ENCODE results near the gene BAIAP2.

The BAIAP2 gene

DNA sequence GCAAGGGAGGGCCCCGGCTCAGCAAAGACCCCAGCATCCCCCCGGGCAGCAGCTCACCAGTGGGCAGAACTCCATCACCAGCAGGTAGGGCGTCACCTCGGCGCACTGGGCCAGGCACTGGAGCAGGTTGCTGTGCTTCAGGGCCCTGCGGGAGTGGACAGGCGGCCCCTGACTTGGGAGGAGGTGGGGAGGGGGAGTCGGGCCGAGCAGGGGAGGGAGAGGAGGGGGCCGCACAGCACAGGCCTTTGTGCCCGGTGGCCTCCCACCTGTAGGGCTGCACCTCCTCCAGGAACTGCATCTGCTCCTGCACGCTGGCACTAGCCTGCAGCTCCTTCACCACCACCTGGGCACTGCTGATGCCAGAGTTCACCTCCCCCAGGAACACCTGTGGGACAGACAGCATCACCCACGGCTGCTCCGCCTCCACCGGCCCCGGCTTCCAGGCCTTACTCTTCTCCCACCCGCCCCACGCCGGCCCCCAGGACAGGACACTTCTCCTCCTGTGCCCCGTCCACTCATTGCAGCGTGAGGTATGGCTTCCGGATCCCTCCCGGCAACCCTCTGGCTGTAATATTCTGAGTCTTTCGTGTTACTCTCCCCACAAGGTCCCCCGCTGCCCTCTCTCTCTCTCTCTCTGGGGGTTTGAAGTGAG lies 92.7 kb downstream of the BAIAP2 start:
- H3K27me3 Mint-ChIP-seq (ENCODE audit: low read depth, poor library complexity): no peaks in the 10 kb centered on the region
- no peak for DNase-seq
- no peaks in the 10 kb centered on the region for H3K36me3 Mint-ChIP-seq (ENCODE audit: low read depth)
- no peak overlapping the region for H3K4me3 Mint-ChIP-seq
- H3K4me1 Mint-ChIP-seq: peaks cover 5% of the 10 kb centered on the region
- H3K27ac Mint-ChIP-seq: peak overlapping the region; percentile 45
- no peak for TF ChIP-seq CTCF (IDR thresholded peaks at IDR 0.05)
- no peaks in the 10 kb centered on the region for H3K9me3 Mint-ChIP-seq

- H3K4me1 Mint-ChIP-seq: peaks cover 6% of the 10 kb centered on the region
- H3K9me3 Mint-ChIP-seq: no peaks in the 10 kb centered on the region
- H3K27ac Mint-ChIP-seq: no peak overlapping the region
- no peak overlapping the region for H3K4me3 Mint-ChIP-seq
- no peaks in the 10 kb centered on the region for H3K36me3 Mint-ChIP-seq (ENCODE audit: low read depth)
- no peak for DNase-seq
- no peak for TF ChIP-seq CTCF (IDR thresholded peaks at IDR 0.05)
- H3K27me3 Mint-ChIP-seq (ENCODE audit: low read depth, poor library complexity): no peaks in the 10 kb centered on the region
These were observed 93.4 kb downstream of the BAIAP2 start for GRCh38 chr17:81128338-81128737.

- DNase-seq: no peak
- H3K4me1 Mint-ChIP-seq: peaks cover 10% of the 10 kb centered on the region
- no peaks in the 10 kb centered on the region for H3K36me3 Mint-ChIP-seq (ENCODE audit: low read depth)
- no peaks in the 10 kb centered on the region for H3K9me3 Mint-ChIP-seq
- no peak overlapping the region for H3K27ac Mint-ChIP-seq
- no peak overlapping the region for H3K4me3 Mint-ChIP-seq
- TF ChIP-seq CTCF (IDR thresholded peaks at IDR 0.05): no peak
- no peaks in the 10 kb centered on the region for H3K27me3 Mint-ChIP-seq (ENCODE audit: low read depth, poor library complexity)
These were observed 93.8 kb downstream of the BAIAP2 start for GRCh38 chr17:81128774-81129173.

DNA sequence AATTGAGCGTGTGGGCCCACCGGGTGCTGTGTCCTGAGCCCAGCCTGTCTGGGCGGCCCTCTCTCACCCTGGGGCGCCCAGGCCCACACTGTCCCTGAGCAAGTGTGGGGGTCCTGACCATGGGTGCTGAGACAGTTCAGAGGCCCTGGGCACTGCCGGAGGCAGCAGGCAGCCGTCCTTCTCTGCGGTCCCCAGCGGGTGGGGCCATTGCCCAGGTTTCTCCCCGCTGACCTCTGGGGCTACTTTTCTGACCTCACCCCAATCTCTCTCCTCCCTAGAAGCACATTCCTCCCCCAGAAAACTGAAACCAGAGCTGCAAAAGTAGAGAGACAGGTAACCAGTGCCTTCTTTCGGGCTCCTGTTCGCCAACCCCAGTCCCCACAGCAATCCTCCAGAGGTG lies 94.3 kb downstream of the BAIAP2 start:
- peaks cover 15% of the 10 kb centered on the region for H3K4me1 Mint-ChIP-seq
- no peaks in the 10 kb centered on the region for H3K27me3 Mint-ChIP-seq (ENCODE audit: low read depth, poor library complexity)
- no peaks in the 10 kb centered on the region for H3K36me3 Mint-ChIP-seq (ENCODE audit: low read depth)
- no peak for DNase-seq
- no peak for TF ChIP-seq CTCF (IDR thresholded peaks at IDR 0.05)
- H3K4me3 Mint-ChIP-seq: no peak overlapping the region
- no peaks in the 10 kb centered on the region for H3K9me3 Mint-ChIP-seq
- H3K27ac Mint-ChIP-seq: no peak overlapping the region

- H3K9me3 Mint-ChIP-seq: no peaks in the 10 kb centered on the region
- H3K36me3 Mint-ChIP-seq (ENCODE audit: low read depth): no peaks in the 10 kb centered on the region
- H3K4me1 Mint-ChIP-seq: peaks cover 17% of the 10 kb centered on the region
- no peaks in the 10 kb centered on the region for H3K27me3 Mint-ChIP-seq (ENCODE audit: low read depth, poor library complexity)
- no peak overlapping the region for H3K27ac Mint-ChIP-seq
- H3K4me3 Mint-ChIP-seq: no peak overlapping the region
- TF ChIP-seq CTCF (IDR thresholded peaks at IDR 0.05): no peak
- no peak for DNase-seq
These were observed 94.9 kb downstream of the BAIAP2 start for GRCh38 chr17:81129711-81130367.
